OCI-LY1 (cell line): ENCODE measurements around the gene VWA3A.

ENCODE experiments used
- H2AFZ ChIP-seq: fragments of 200-600 bp; sonication (generic), shearing (Covaris generic); 2 replicates; pipeline ENCODE4 v1.6.0; 2014; ENCODE audit warnings: antibody characterized with exemption, mild to moderate bottlenecking, low read length
- H3F3A ChIP-seq: fragments of 200-600 bp; sonication (generic), shearing (Covaris generic); 2 replicates; pipeline ENCODE4 v1.6.0; 2014; ENCODE audit warnings: mild to moderate bottlenecking, antibody characterized with exemption, low read length, moderate library complexity; ENCODE audit not compliant: insufficient read depth
- H3K27ac ChIP-seq: fragments of 200-600 bp; sonication (generic); 2 replicates; pipeline ENCODE4 v1.5.1; 2014; ENCODE audit warnings: low read length, mixed run types, mild to moderate bottlenecking, low read depth; ENCODE audit not compliant: poor library complexity, severe bottlenecking
- H3K27me3 ChIP-seq: fragments of 200-600 bp; sonication (generic); 2 replicates; pipeline ENCODE4 v1.6.0; 2014; ENCODE audit warnings: antibody characterized with exemption, mild to moderate bottlenecking, low read length, moderate library complexity; ENCODE audit not compliant: insufficient read depth
- H3K36me3 ChIP-seq: fragments of 200-600 bp; sonication (generic); 2 replicates; pipeline ENCODE4 v1.6.1; 2014; ENCODE audit warnings: mild to moderate bottlenecking, antibody characterized with exemption, low read length, moderate library complexity, mixed read lengths; ENCODE audit not compliant: insufficient read depth
- H3K4me1 ChIP-seq: fragments of 200-600 bp; sonication (generic); 2 replicates; pipeline ENCODE4 v1.5.1; 2014; ENCODE audit warnings: mild to moderate bottlenecking, low read length, moderate library complexity; ENCODE audit not compliant: insufficient read depth, severe bottlenecking
- H3K4me2 ChIP-seq: fragments of 200-600 bp; sonication (generic), shearing (Covaris generic); 2 replicates; pipeline ENCODE4 v1.6.1; 2014; ENCODE audit warnings: low read length
- H3K4me3 ChIP-seq: fragments of 200-600 bp; sonication (generic); 2 replicates; pipeline ENCODE4 v1.5.1; 2014; ENCODE audit warnings: low read length, low read depth, mild to moderate bottlenecking, mixed read lengths; ENCODE audit not compliant: poor library complexity, severe bottlenecking
- H3K79me2 ChIP-seq: fragments of 200-600 bp; shearing (Covaris generic); 2 replicates; pipeline ENCODE4 v1.6.1; 2016; ENCODE audit warnings: mixed run types, low read length, mixed read lengths; ENCODE audit not compliant: insufficient read depth
- H3K9ac ChIP-seq: fragments of 200-600 bp; sonication (generic), shearing (Covaris generic); 2 replicates; pipeline ENCODE4 v1.6.1; 2014; ENCODE audit warnings: mild to moderate bottlenecking, low read length, mixed read lengths
- H3K9me2 ChIP-seq: fragments of 200-600 bp; sonication (generic), shearing (Covaris generic); 2 replicates; pipeline ENCODE4 v1.6.1; 2014; ENCODE audit warnings: low read depth, mild to moderate bottlenecking, low read length, mixed read lengths
- H3K9me3 ChIP-seq: fragments of 200-600 bp; shearing (Covaris generic); 2 replicates; pipeline ENCODE4 v1.6.1; 2014; ENCODE audit warnings: low read length, mixed read lengths
- H4K20me1 ChIP-seq: fragments of 200-600 bp; sonication (generic), shearing (Covaris generic); 2 replicates; pipeline ENCODE4 v1.6.0; 2016; ENCODE audit warnings: mild to moderate bottlenecking, low read length; ENCODE audit not compliant: insufficient read depth
- CTCF ChIP-seq: fragments of 200-600 bp; sonication (generic), shearing (Covaris generic); IDR thresholded peaks from 2 replicates; pipeline ENCODE4 v1.5.1; 2017; ENCODE audit warnings: mild to moderate bottlenecking, antibody characterized with exemption, low read length, moderate library complexity, mixed read lengths
- EZH2 ChIP-seq: fragments of 200-600 bp; sonication (generic), shearing (Covaris generic); IDR thresholded peaks from 2 replicates; pipeline ENCODE4 v1.8.0; 2017; ENCODE audit warnings: borderline replicate concordance, mixed run types, mild to moderate bottlenecking, antibody characterized with exemption, low read length, moderate library complexity, mixed read lengths

Gene VWA3A

DNA sequence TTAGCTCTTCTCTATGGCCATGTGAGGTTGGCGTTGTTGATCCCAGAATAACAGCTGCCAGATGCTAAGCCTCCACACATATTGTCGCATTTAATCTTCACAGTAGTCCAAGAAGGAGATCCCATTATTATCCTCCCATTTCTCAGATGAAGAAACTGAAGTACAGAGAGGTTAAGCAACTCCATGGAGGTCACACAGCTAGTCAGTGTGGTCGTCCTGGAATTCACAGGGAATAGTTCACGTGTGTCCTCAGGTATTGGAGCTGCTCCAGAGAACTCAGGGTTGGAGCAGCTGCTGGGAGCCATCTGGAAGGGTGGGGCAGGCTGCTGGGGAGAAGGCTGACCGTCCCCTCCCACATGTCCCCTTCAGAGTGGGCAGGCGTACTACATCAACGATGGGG lies 89.5 kb downstream of the VWA3A start:
- Histone ChIP-seq H3K36me3 (no peaks in the 10 kb centered on the region), H3F3A (no peaks in the 10 kb centered on the region), H3K4me2 (no peak overlapping the region), H3K9me2 (no peaks in the 10 kb centered on the region), H3K27me3 (no peaks in the 10 kb centered on the region; the same call in 1 of the 2 replicates), H3K27ac (no peak overlapping the region), H4K20me1 (no peaks in the 10 kb centered on the region), H2AFZ (no peak overlapping the region), H3K4me3 (no peak overlapping the region), H3K9ac (no peak overlapping the region), H3K79me2 (no peaks in the 10 kb centered on the region), H3K4me1 (no peaks in the 10 kb centered on the region), H3K9me3 (no peaks in the 10 kb centered on the region)
- TF ChIP-seq CTCF (no peak), EZH2 (no peak)

DNA sequence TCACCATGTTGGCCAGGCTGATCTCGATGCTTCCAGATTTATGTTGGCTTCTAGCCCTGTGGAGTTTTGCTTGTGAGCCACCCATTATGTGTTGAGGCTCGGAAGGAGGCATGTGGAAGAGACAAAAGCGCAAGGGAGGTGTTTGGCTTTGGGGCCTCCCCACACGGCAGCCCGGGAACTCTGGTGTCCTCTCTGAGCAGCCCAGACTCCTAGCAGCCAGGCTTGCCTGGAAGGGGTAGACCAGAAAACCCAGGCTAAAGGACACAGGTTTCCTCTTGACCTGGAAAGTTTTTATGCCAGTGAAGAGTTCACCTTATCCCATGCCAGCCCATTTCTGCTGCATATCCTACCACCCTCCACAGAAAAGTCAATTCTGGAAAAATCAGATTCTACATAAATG lies 91.0 kb downstream of the VWA3A start:
- no peak overlapping the region for H3K4me3 ChIP-seq
- no peaks in the 10 kb centered on the region for H3K9me2 ChIP-seq
- H3K9me3 ChIP-seq: no peaks in the 10 kb centered on the region
- no peaks in the 10 kb centered on the region; the same call in 1 of the 2 replicates for H3K27me3 ChIP-seq
- no peaks in the 10 kb centered on the region for H3K36me3 ChIP-seq
- no peaks in the 10 kb centered on the region for H4K20me1 ChIP-seq
- H3K79me2 ChIP-seq: no peaks in the 10 kb centered on the region
- no peak overlapping the region for H3K9ac ChIP-seq
- no peak overlapping the region for H3K4me2 ChIP-seq
- no peak overlapping the region for H2AFZ ChIP-seq
- H3F3A ChIP-seq: no peaks in the 10 kb centered on the region
- H3K4me1 ChIP-seq: no peaks in the 10 kb centered on the region
- TF ChIP-seq CTCF: no peak
- TF ChIP-seq EZH2: no peak
- no peak overlapping the region for H3K27ac ChIP-seq

GRCh38 chr16:22183901-22184614 lies 91.7 kb downstream of the VWA3A start:
- no peaks in the 10 kb centered on the region for H3K79me2 ChIP-seq
- no peak overlapping the region for H3K27ac ChIP-seq
- H3K9me2 ChIP-seq: no peaks in the 10 kb centered on the region
- TF ChIP-seq CTCF (peak; percentile 48; the same call in 1 of the 2 replicates), EZH2 (no peak)
- H3K9me3 ChIP-seq: no peaks in the 10 kb centered on the region
- no peak overlapping the region for H2AFZ ChIP-seq
- H3F3A ChIP-seq: no peaks in the 10 kb centered on the region
- no peaks in the 10 kb centered on the region for H3K36me3 ChIP-seq
- no peak overlapping the region for H3K4me3 ChIP-seq
- H3K9ac ChIP-seq: no peak overlapping the region
- H4K20me1 ChIP-seq: no peaks in the 10 kb centered on the region
- H3K4me1 ChIP-seq: peaks cover 5% of the 10 kb centered on the region
- no peak overlapping the region for H3K4me2 ChIP-seq
- H3K27me3 ChIP-seq: no peaks in the 10 kb centered on the region; the same call in 1 of the 2 replicates
